GM23248 (cell line): Measurements from ENCODE around the gene ELF4.

ENCODE experiments used
- EZH2 ChIP-seq: fragments of 200-600 bp; sonication (generic); IDR thresholded peaks from 2 replicates; pipeline ENCODE4 v1.6.1; 2018; ENCODE audit warnings: antibody characterized with exemption, mild to moderate bottlenecking; ENCODE audit not compliant: insufficient read depth, poor library complexity, severe bottlenecking
- EZH2phosphoT487 ChIP-seq: fragments of 200-600 bp; sonication (generic); IDR thresholded peaks from 2 replicates; pipeline ENCODE4 v1.6.1; 2018; ENCODE audit warnings: antibody characterized with exemption, moderate library complexity, mild to moderate bottlenecking, low read depth; ENCODE audit not compliant: insufficient read depth

- TF ChIP-seq EZH2 (no peak), EZH2phosphoT487 (no peak)
Observed at GRCh38 chrX:130108647-130109428, 1.5 kb downstream of the ELF4 start.
